NCI-H748 (cell line): ENCODE results near the gene VAMP1.
"Not testable (repeated sequence)": the region's sequence is repeated elsewhere in the genome, so short reads cannot be mapped to it uniquely, and the experiment has no call there.

Source experiments
- DNase-seq: peaks from one replicate; lab custom pipeline; 2025; ENCODE audit not compliant: unreplicated experiment; lab: John Stamatoyannopoulos, UW

VAMP1 gene

DNA sequence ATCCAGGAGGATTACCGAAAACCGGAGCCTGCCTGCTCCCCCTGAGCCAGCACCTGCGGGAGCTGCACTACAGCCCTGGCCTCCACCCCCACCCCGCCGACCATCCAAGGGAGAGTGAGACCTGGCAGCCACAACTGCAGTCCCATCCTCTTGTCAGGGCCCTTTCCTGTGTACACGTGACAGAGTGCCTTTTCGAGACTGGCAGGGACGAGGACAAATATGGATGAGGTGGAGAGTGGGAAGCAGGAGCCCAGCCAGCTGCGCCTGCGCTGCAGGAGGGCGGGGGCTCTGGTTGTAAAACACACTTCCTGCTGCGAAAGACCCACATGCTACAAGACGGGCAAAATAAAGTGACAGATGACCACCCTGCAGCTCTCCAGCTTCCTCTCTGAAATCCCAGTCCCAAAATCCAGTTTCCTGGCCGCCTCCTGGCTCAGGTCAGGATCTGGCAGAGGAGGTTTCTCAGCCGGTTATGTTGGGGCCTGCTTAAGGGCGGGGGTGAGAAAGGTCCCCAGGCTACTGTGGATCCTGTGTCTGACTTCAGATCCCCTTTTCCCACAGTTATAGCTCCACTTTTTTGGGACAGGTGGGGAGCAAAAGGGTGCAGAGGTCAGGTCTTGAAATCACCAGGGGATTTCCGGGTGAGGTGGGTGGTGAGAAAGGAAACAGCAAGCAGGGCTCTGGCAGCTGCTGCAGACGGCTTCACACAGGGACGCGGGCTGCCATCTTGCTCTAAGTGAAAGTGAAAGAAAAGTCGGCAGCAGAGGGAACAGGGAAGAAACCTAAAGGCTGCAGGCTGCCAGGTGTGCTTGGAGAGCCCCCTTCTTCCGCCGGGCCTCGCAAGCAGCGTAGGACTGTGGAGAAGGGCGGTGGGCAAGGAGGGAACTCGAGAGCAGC, 18.9 kb downstream of the VAMP1 start, which contains the start of gene TAPBPL:
TSS of gene TAPBPL (plus strand) at position 695 of the 897 bp plus-strand sequence. CDS start 207 bp downstream, outside the sequence.
- DNase-seq: peak; percentile 85

DNA sequence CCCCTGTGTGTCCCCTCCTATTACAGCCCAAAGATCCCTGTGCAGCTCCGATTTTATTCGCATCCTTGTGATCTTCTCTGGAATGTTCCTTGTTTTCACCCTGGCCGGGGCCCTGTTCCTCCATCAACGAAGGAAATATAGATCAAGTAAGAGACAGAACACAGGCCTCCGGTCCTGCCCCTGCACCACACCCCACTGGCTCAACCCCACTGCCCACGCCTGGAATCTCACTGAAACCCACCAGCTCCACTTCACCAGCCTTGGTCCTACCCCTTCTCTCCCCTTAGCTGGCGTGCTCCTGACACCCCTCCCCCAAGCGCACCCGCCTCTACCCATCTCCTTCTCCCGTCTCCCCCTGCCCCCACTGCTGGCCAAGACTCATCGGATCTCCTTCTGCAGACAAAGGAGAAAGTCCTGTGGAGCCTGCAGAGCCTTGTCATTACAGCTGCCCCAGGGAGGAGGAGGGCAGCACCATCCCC, 19.6 kb downstream of the VAMP1 start:
- no peak for DNase-seq

GRCh38 chr12:6450091-6450868, 20.2 kb downstream of the VAMP1 start:
- no peak for DNase-seq

GRCh38 chr12:6444704-6445688, 25.5 kb downstream of the VAMP1 start, which contains the start of gene CD27:
CD27 (plus strand) TSS chr12:6444955; CDS start chr12:6445096, 141 bp downstream.
- no peak for DNase-seq

GRCh38 chr12:6444031-6444430, 26.4 kb downstream of the VAMP1 start:
- no peak for DNase-seq

DNA sequence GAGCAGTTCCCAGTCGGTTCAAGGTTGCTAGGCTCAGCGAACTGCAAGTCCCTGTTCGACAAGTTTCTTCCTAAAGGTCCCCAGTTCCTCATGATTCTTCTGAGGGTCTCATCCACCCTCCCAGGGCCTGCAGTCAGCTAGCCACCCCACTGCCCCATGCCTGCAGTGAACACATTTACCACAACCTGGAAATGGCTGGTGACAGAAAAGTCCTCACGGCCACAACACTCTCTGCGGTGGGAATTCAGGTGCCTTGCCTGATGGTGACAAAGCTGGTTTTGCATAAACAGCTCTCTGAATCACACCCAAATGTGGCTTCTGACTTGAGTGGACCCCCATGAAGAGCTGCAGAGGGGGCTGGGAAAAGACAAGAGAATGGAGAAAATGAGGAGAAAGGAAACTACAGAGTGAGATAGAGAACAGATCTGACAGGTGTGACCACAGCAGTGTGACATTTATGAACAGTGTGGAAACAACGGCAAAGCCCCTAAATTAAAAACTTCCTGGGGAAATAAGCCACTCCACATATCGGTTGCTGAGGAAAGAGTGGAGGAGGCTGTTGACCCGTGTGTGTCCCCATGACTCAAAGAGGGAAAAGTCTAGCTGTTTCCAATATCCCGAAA, 27.0 kb downstream of the VAMP1 start:
- no peak for DNase-seq

GRCh38 chr12:6442836-6443235, 27.6 kb downstream of the VAMP1 start:
- DNase-seq: no peak

DNA sequence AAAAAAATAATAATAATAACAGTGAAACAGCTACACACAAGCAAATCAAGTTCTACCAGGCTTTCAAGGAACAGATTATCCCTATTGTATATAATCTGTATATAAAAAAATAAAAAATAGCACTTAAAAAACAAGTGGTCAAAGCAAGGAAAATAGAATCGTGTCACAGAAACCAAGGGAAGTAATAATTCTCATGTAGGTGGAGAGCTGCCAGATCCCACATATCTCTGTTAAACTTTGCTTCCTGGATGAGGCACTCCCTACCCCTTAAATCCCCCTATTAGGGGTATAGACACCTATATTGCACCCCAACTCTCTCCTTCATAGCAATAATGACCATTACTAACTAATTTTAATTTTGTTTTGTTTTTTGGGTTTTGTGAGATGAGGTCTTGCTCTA, 30.1 kb downstream of the VAMP1 start:
- DNase-seq: no peak

- DNase-seq: no peak
Observed at GRCh38 chr12:6438345-6438744, 32.1 kb downstream of the VAMP1 start.

DNA sequence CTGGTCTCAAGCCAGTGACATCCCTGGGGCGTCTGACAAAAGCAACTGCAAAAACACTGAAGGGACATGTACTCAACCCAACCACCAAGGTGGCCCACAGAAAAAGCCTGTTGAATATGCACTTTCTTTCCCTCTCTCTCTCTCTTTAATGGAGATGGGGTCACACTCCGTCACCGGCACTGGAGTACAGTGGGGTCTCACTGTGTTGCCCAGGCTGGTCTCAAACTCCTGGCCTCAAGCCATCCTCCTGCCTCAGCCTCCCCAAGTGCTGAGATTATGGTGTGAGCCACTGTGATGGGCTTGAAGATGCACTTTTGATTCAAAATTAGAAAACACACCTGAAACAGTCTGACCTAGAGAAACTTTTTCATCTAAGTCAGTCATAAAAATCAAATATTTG, 32.9 kb downstream of the VAMP1 start:
- no peak for DNase-seq

GRCh38 chr12:6435961-6436715, 34.3 kb downstream of the VAMP1 start:
- no peak for DNase-seq

DNA sequence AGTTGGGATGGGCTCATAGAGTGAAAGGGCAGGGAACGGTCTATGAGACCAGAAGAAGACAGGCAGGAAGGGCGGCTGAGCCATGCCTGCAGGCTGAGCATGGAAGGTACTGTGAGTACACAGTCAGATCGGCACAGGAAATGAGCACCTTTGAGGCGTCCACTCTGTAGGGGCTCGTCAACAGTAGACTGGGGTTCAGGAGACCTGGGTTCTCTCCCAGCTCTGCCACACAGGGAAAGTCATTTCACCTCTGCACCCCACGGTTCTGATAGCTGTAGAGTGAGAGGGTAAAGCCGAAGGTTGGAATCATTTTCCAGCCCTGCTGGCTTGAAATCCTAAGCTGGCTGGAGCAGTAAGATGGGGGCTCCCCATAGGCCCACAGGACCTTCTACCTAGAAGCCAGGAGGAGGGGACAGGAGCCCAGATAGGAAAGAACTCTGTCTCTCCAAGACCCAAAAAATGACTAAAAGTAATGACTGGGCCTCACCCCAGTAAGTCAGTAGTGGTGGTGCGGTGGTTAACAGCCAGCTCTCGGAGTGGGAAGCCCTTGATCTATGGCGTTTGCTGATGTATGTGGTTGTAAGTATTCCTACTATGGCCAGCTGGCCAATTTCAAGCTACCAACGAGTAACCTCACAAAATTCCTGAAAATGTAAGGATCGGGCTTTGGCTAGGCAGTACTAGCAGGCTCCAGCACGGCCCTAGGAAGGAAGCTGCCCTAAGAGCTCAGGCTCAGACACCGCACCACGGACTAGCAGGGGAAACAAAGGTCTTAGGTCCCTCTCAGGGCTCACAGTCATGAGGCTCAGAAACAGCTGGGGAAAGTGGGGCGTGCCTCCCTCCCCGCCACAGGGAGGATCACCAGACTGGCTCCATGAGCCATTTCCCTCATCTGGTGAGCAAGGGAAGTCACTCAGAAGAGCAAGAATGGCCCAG, 36.0 kb downstream of the VAMP1 start:
- no peak for DNase-seq

- no peak for DNase-seq
Observed at GRCh38 chr12:6432991-6433390, 37.5 kb downstream of the VAMP1 start.

DNA sequence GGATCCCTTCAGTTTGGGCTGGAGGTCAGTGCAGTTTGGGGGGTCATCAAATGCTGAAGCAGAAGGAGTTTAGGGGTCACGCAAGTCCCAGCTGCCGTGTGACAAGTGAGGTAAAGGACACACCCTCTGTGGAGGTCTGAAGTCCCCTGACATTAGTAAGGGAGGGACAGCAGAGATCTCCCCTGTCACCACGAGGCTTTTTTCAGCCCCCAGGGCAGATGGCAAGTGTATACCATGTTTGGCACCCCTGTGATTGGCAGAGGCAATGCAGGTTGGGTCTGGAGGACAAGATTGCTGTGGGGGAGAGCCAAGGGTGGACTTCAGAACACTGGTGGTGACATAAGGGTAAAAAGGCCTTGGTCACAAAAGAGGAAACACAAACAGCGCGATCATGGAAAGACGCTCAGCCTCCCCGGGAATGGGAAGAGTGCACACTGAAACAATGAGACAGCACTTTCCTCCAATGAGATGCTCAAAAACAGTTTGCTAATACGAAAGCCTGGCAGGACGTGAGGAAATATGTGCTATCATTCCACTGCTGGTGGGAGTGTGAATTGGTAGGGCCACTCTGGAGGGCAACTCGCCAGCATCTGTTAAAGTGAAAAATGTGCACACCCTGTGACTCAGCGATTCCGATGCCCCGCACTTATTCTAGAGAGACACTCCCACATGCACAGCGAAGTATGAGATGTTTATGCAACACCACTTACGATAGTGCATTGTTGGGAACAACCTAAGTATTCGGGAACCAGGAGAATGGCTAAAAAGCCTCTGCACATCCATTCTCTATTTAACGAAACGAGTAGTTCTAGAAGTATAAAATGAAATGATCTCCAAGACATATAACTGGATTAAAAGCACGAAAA, 40.1 kb downstream of the VAMP1 start:
- DNase-seq: peak; percentile 13

DNA sequence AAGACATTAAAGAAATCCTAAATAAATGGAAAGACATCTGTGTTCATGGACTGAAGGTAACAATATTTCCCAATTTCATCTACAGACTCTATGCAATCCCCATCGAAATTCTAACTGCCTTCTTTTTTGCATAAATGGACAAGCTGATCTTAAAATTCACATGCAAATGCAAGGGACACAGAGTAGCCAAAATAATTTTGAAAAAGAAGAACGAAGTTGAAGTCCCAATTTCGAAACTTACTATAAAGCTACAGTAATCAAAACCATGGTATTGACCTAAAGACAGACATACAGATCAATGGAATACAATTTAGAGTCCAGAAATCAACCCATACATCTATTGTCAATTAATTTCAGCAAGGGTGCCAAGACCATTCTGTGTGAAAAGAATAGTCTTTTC, 42.2 kb downstream of the VAMP1 start:
- no peak for DNase-seq

DNA sequence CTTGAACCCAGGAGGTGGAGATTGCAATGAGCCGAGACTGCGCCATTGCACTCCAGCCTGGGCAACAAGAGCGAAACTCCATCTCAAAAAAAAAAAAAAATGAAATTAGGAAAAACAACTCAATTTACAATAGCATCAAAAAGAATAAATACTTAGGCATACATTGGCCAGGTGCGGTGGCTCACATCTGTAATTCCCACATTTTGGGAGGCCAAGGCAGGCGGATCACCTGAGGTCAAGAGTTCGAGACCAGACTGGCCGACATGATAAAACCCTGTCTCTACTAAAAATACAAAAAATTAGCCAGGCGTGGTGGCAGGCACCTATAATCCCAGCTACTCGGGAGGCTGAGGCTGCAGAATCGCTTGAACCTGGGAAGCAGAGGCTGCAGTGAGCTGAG, 42.7 kb downstream of the VAMP1 start:
- DNase-seq: not testable (repeated sequence)

GRCh38 chr12:6426882-6427671, 43.4 kb downstream of the VAMP1 start:
- DNase-seq: no peak
